ENCODE measurements around the gene PJA1. TPM values are rescaled to one million over a fixed set of nuclear protein-coding genes. Genes with fewer than 3 reads are reported as not detected.

PJA1 gene
- total RNA-seq, 1 experiment from 2014 or later: 13.4 TPM

GRCh38 chrX:69197690-69198089 lies 32.4 kb upstream of the PJA1 start:
- Histone ChIP-seq H3K4me1 (no peaks in the 10 kb centered on the region), H3K36me3 (ENCODE audit: control insufficient read depth, insufficient read depth, low read length) (no peaks in the 10 kb centered on the region), H3K9me3 (no peaks in the 10 kb centered on the region), H3K27me3 (replicated peaks; ENCODE audit: control insufficient read depth, insufficient read depth, low read length) (no peaks in the 10 kb centered on the region), H3K4me3 (ENCODE audit: low read depth, low read length) (no peak overlapping the region)
- no peaks in the 10 kb centered on the region for H3K36me3 Mint-ChIP-seq (ENCODE audit: insufficient read depth, unreplicated experiment)
- intact Hi-C loops (cut with micrococcal nuclease; ENCODE audit: unreplicated experiment): no loop called here
- no peaks in the 10 kb centered on the region for H3K27me3 Mint-ChIP-seq (ENCODE audit: insufficient read depth, unreplicated experiment)
- no TSS peak for BruUV-seq (replicated peaks)
- no peak for DNase-seq
- TF ChIP-seq CTCF (IDR thresholded peaks at IDR 0.05; ENCODE audit: insufficient read depth in 1 of 2, low read depth in 1 of 2, low read length in 1 of 2, severe bottlenecking in 1 of 2, unreplicated experiment in 1 of 2): no peak
- POLR2A ChIA-PET: no interaction called here
- H3K27ac Mint-ChIP-seq (ENCODE audit: unreplicated experiment): no peak overlapping the region
- CTCF ChIA-PET: no interaction called here
- no peak overlapping the region for H3K4me3 Mint-ChIP-seq (ENCODE audit: unreplicated experiment)
- no peaks in the 10 kb centered on the region for H3K9me3 Mint-ChIP-seq (ENCODE audit: unreplicated experiment)
- H3K4me1 Mint-ChIP-seq (ENCODE audit: low read depth, unreplicated experiment): no peaks in the 10 kb centered on the region

GRCh38 chrX:69196666-69197065 lies 31.4 kb upstream of the PJA1 start:
- Mint-ChIP-seq H3K4me1 (ENCODE audit: low read depth, unreplicated experiment) (no peaks in the 10 kb centered on the region), H3K27me3 (ENCODE audit: insufficient read depth, unreplicated experiment) (no peaks in the 10 kb centered on the region), H3K9me3 (ENCODE audit: unreplicated experiment) (no peaks in the 10 kb centered on the region), H3K36me3 (ENCODE audit: insufficient read depth, unreplicated experiment) (no peaks in the 10 kb centered on the region), H3K27ac (ENCODE audit: unreplicated experiment) (no peak overlapping the region), H3K4me3 (ENCODE audit: unreplicated experiment) (no peak overlapping the region)
- ChIA-PET CTCF (no interaction called here), POLR2A (no interaction called here)
- intact Hi-C loops (cut with micrococcal nuclease; ENCODE audit: unreplicated experiment): no loop called here
- Histone ChIP-seq H3K27me3 (replicated peaks; ENCODE audit: control insufficient read depth, insufficient read depth, low read length) (no peaks in the 10 kb centered on the region), H3K4me1 (no peaks in the 10 kb centered on the region), H3K9me3 (no peaks in the 10 kb centered on the region), H3K36me3 (ENCODE audit: control insufficient read depth, insufficient read depth, low read length) (no peaks in the 10 kb centered on the region), H3K4me3 (ENCODE audit: low read depth, low read length) (no peak overlapping the region)
- TF ChIP-seq CTCF (IDR thresholded peaks at IDR 0.05; ENCODE audit: insufficient read depth in 1 of 2, low read depth in 1 of 2, low read length in 1 of 2, severe bottlenecking in 1 of 2, unreplicated experiment in 1 of 2): no peak
- DNase-seq: no peak
- no TSS peak for BruUV-seq (replicated peaks)

GRCh38 chrX:69195810-69196209 lies 30.6 kb upstream of the PJA1 start:
- no peak overlapping the region for H3K4me3 ChIP-seq (ENCODE audit: low read depth, low read length)
- Mint-ChIP-seq H3K4me3 (ENCODE audit: unreplicated experiment) (no peak overlapping the region), H3K27me3 (ENCODE audit: insufficient read depth, unreplicated experiment) (no peaks in the 10 kb centered on the region), H3K9me3 (ENCODE audit: unreplicated experiment) (no peaks in the 10 kb centered on the region), H3K4me1 (ENCODE audit: low read depth, unreplicated experiment) (no peaks in the 10 kb centered on the region), H3K36me3 (ENCODE audit: insufficient read depth, unreplicated experiment) (no peaks in the 10 kb centered on the region), H3K27ac (ENCODE audit: unreplicated experiment) (no peak overlapping the region)
- no TSS peak for BruUV-seq (replicated peaks)
- ChIA-PET CTCF (no interaction called here), POLR2A (no interaction called here)
- TF ChIP-seq CTCF (IDR thresholded peaks at IDR 0.05; ENCODE audit: insufficient read depth in 1 of 2, low read depth in 1 of 2, low read length in 1 of 2, severe bottlenecking in 1 of 2, unreplicated experiment in 1 of 2): no peak
- DNase-seq: no peak
- intact Hi-C loops (cut with micrococcal nuclease; ENCODE audit: unreplicated experiment): no loop called here
- H3K4me1 ChIP-seq: no peaks in the 10 kb centered on the region
- H3K36me3 ChIP-seq (ENCODE audit: control insufficient read depth, insufficient read depth, low read length): no peaks in the 10 kb centered on the region
- H3K27me3 ChIP-seq (replicated peaks; ENCODE audit: control insufficient read depth, insufficient read depth, low read length): no peaks in the 10 kb centered on the region
- H3K9me3 ChIP-seq: no peaks in the 10 kb centered on the region

All from Caco-2 (cell line).